Sigmoid colon (tissue), 7 donors: ENCODE data around the gene FBXL4. TPM values are rescaled to one million over a fixed set of nuclear protein-coding genes. Genes with fewer than 3 reads are reported as not detected.

ENCODE experiments used
- DNase-seq: peaks from one replicate; pipeline ENCODE4 v3.0.0-alpha.2; 2019
- H3K27ac ChIP-seq, 4 donors: fragments of 200-600 bp; sonication (generic); one replicate each; pipeline ENCODE4 v1.5.1; 2016 to 2019; ENCODE audit warnings: mild to moderate bottlenecking in 1 of 4
- H3K27me3 ChIP-seq, 3 donors: fragments of 200-600 bp; sonication (generic); one replicate each; pipeline ENCODE4 v1.5.1; 2019; ENCODE audit warnings: mild to moderate bottlenecking in 1 of 3
- H3K36me3 ChIP-seq, 4 donors: fragments of 200-600 bp; sonication (generic); one replicate each; pipeline ENCODE4 v1.5.1; 2016 to 2019
- H3K4me1 ChIP-seq, 4 donors: fragments of 200-600 bp; sonication (generic); one replicate each; pipeline ENCODE4 v1.5.1; 2017 to 2019
- H3K4me3 ChIP-seq, 4 donors: fragments of 200-600 bp; sonication (generic); one replicate each; pipeline ENCODE4 v1.5.1; 2017 to 2019; ENCODE audit warnings: mild to moderate bottlenecking in 2 of 4, moderate library complexity in 1 of 4
- H3K9me3 ChIP-seq, 4 donors: fragments of 200-600 bp in 3 of 4; sonication (generic) in 3 of 4; one replicate each; pipeline versions ENCODE4 v1.5.1 to v1.6.1; 2013 to 2019
- EP300 ChIP-seq, 4 donors: sonication (generic); formaldehyde crosslinking; IDR thresholded peaks; one replicate each; pipeline ENCODE4 v1.6.1; 2017; ENCODE audit warnings: antibody characterized with exemption in 4 of 4
- POLR2A ChIP-seq, 2 donors: fragments of 450-650 bp; IDR thresholded peaks; one replicate each; pipeline ENCODE4 v1.6.1; 2016; ENCODE audit warnings: antibody characterized with exemption in 2 of 2, mild to moderate bottlenecking in 2 of 2, moderate library complexity in 2 of 2
- POLR2AphosphoS5 ChIP-seq, 4 donors: sonication (generic); formaldehyde crosslinking; IDR thresholded peaks; one replicate each; pipeline ENCODE4 v1.6.1; 2017; ENCODE audit warnings: antibody characterized with exemption in 4 of 4
- WGBS, 2 donors: extraction: QIAGEN DNeasy Blood & Tissue Kit; methylation state at CpG; one replicate each; pipeline ENCODE4 v1.1.7; 2013; 5-methylcytosine and 5-hydroxymethylcytosine counted together
- intact Hi-C: fragments of 100-400 bp; cut with DNase I; formaldehyde crosslinking; loops from one replicate; pipeline ENCODE4 v1.15.1; 2023
- polyA plus RNA-seq, 3 donors: library from polyadenylated mRNA; stranded (reverse); fragments of 200-250 nt; gene quantifications; one replicate each; pipeline ENCODE4 v1.2.3, GENCODE V29; 2013
- total RNA-seq, 4 donors: library from RNA; depleted of rRNA; stranded (reverse); fragments of >200 nt; gene quantifications; one replicate each; pipeline ENCODE4 v1.1.0, GENCODE V29; 2016
- TF ChIP-seq, protein P1 (sequence below), 4 experiments: fragments of 450-650 bp in 3 of 4; fragments of 200-600 bp in 1 of 4; IDR thresholded peaks; one replicate each; pipeline ENCODE4 v1.5.1; 2016 to 2019; ENCODE audit warnings: antibody characterized with exemption in 4 of 4, mild to moderate bottlenecking in 3 of 4, moderate library complexity in 2 of 4
- donor health status: healthy with polysubstance abuse.
- donor health status: Bipolar disorder and iron deficiency.
- donor health status: healthy.

FBXL4 gene
- total and polyA plus RNA-seq, 7 donors: 2.4 to 31.4 (median 19.1) TPM

DNA sequence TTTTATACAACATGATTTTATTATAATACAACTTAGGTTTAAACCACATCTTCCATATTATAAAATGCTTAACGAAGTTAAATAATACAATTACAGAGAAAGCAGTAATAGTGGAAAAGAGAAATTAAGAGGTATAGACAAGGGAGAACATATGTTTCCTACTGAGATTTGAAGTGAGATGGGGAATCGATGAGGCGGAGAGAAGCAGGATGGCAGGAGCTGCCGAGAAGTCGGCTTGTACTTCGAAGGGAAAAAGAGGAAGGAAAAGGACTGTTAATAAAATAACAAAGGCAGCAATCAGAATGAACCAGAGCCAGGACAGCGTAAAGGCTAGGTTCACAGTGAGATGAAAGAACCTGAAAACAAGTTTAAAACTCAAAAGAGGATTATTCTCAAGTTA, 15.4 kb downstream of the FBXL4 start:
- no peak overlapping the region for H3K27ac ChIP-seq
- 68 to 89% methylated on average over 7 of the region's 7 CpGs for WGBS, 2 donors
- intact Hi-C loops: no loop called here
- TF ChIP-seq, protein P1, sequence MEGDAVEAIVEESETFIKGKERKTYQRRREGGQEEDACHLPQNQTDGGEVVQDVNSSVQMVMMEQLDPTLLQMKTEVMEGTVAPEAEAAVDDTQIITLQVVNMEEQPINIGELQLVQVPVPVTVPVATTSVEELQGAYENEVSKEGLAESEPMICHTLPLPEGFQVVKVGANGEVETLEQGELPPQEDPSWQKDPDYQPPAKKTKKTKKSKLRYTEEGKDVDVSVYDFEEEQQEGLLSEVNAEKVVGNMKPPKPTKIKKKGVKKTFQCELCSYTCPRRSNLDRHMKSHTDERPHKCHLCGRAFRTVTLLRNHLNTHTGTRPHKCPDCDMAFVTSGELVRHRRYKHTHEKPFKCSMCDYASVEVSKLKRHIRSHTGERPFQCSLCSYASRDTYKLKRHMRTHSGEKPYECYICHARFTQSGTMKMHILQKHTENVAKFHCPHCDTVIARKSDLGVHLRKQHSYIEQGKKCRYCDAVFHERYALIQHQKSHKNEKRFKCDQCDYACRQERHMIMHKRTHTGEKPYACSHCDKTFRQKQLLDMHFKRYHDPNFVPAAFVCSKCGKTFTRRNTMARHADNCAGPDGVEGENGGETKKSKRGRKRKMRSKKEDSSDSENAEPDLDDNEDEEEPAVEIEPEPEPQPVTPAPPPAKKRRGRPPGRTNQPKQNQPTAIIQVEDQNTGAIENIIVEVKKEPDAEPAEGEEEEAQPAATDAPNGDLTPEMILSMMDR (IDR thresholded peaks at IDR 0.05): no peak
- TF ChIP-seq EP300 (IDR thresholded peaks at IDR 0.05): no peak
- no peak for TF ChIP-seq POLR2AphosphoS5 (IDR thresholded peaks at IDR 0.05)
- no peak for TF ChIP-seq POLR2A (IDR thresholded peaks at IDR 0.05)
- no peaks in the 10 kb centered on the region for H3K27me3 ChIP-seq
- H3K4me3 ChIP-seq: no peak overlapping the region
- no peaks in the 10 kb centered on the region for H3K36me3 ChIP-seq
- peaks cover 0 to 9% (median 0%) of the 10 kb centered on the region in 4 donors for H3K4me1 ChIP-seq
- no peak for DNase-seq
- no peaks in the 10 kb centered on the region for H3K9me3 ChIP-seq

DNA sequence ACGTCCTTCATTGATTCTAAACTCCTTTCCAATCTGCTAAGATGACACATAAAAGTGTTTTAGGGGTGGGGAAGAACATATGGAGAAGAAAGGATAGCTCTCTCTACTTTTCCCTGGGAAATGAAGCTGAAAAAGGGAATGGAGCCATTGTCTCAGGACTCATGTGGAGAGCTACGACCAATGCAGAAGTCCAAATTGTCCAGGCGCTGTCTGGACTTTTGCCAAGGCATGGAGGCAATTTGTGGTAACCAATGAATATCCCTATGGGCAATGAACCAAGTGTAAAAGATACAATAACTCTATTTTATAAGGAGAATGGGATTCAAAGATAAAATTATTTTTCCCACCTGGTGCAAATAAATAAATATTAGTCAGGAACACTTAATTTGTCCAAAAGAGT, 16.1 kb downstream of the FBXL4 start:
- TF ChIP-seq POLR2A (IDR thresholded peaks at IDR 0.05): no peak
- TF ChIP-seq, protein P1 (IDR thresholded peaks at IDR 0.05): no peak
- no peak for TF ChIP-seq POLR2AphosphoS5 (IDR thresholded peaks at IDR 0.05)
- no peak for TF ChIP-seq EP300 (IDR thresholded peaks at IDR 0.05)
- Histone ChIP-seq H3K4me3 (no peak overlapping the region), H3K36me3 (peaks cover 0 to 2% (median 0%) of the 10 kb centered on the region in 4 donors), H3K27me3 (no peaks in the 10 kb centered on the region), H3K4me1 (peaks cover 0 to 9% (median 0%) of the 10 kb centered on the region in 4 donors), H3K27ac (no peak overlapping the region), H3K9me3 (no peaks in the 10 kb centered on the region)
- 82% methylated on average over 3 of the region's 3 CpGs for WGBS, 2 donors
- no peak for DNase-seq
- intact Hi-C loops: no loop called here

DNA sequence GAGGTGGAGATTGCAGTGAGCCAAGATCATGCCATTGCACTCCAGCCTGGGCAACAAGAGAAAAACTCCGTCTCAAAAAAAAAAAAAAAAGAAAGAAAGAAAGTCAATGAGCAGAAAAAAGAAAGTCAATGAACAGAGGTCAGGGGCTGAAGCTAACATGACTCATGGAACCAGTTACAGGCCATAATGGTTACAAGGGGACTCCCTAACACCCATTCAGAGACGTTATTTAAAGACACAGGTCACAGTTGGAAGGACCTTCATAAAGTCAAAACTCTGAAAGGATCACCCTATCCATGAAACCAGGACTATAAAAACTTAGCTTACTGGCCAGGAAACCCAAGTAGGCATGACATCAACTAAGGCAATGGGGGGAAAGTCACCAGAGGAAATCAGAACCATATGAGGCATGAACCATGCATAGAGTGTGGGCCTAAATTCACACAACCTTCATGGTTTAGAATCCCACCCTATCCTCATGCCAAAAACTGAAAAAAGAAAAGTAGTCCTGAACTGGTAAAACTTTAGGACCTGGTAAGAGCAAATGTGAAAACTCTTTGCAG, 18.2 kb downstream of the FBXL4 start:
- no peak overlapping the region for H3K4me3 ChIP-seq
- no peak overlapping the region for H3K27ac ChIP-seq
- 90 to 92% methylated on average over 2 of the region's 2 CpGs for WGBS, 2 donors
- DNase-seq: no peak
- H3K27me3 ChIP-seq: no peaks in the 10 kb centered on the region
- intact Hi-C loops: no loop called here
- H3K4me1 ChIP-seq: peaks cover 0 to 9% (median 0%) of the 10 kb centered on the region in 4 donors
- no peak for TF ChIP-seq POLR2A (IDR thresholded peaks at IDR 0.05)
- peaks cover 0 to 17% (median 0%) of the 10 kb centered on the region in 4 donors for H3K36me3 ChIP-seq
- H3K9me3 ChIP-seq: no peaks in the 10 kb centered on the region

DNA sequence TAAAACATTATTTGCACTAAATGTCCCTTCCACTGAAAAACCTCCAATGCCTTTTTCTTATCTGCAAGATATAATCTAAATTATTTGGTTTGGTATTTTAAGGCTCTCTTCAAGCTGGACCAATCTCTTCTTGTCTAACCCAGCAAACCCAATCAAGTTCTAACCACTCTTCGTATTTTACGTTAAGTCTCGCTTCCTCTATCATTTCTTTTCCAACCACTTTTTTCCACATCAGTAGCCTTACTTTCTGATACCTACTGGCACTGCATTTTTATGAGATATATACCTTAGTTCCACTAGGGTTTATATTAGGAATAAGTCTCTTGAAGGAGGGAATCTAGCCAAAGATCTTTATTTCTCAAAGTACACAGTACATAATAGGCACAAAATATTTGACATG, 19.1 kb downstream of the FBXL4 start:
- TF ChIP-seq EP300 (IDR thresholded peaks at IDR 0.05) (no peak), POLR2AphosphoS5 (IDR thresholded peaks at IDR 0.05) (no peak), POLR2A (IDR thresholded peaks at IDR 0.05) (no peak)
- TF ChIP-seq, protein P1 (IDR thresholded peaks at IDR 0.05): no peak
- Histone ChIP-seq H3K9me3 (no peaks in the 10 kb centered on the region), H3K4me3 (no peak overlapping the region), H3K27ac (no peak overlapping the region), H3K4me1 (peaks cover 0 to 9% (median 0%) of the 10 kb centered on the region in 4 donors), H3K27me3 (no peaks in the 10 kb centered on the region), H3K36me3 (peaks cover 0 to 17% (median 0%) of the 10 kb centered on the region in 4 donors)
- intact Hi-C loops: no loop called here
- 78 to 93% methylated on average over 3 of the region's 3 CpGs for WGBS, 2 donors
- no peak for DNase-seq

DNA sequence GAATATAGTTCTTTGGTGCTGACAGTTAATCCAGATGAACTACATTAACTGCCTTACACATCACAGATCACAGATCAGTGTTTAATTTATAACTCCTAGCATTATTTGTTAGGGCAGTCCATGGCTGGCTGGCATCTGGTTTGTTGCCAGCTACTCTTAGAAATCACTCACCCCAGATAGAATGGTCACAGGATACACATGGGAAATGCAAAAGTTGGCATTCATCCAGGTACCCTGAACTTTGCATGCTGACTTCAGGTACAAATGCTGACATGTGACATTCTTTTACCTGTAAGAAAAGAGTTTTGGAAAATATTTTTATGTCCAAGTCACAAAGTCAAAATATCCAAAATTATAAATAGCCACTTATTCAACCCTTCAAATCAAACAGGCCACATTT, 20.2 kb downstream of the FBXL4 start:
- peaks cover 0 to 3% (median 0%) of the 10 kb centered on the region in 4 donors for H3K4me1 ChIP-seq
- no peak overlapping the region for H3K4me3 ChIP-seq
- TF ChIP-seq POLR2AphosphoS5 (IDR thresholded peaks at IDR 0.05) (no peak), POLR2A (IDR thresholded peaks at IDR 0.05) (no peak), EP300 (IDR thresholded peaks at IDR 0.05) (no peak)
- TF ChIP-seq, protein P1 (IDR thresholded peaks at IDR 0.05): no peak
- intact Hi-C loops: no loop called here
- H3K9me3 ChIP-seq: no peaks in the 10 kb centered on the region
- DNase-seq: no peak
- H3K36me3 ChIP-seq: peaks cover 0 to 17% (median 0%) of the 10 kb centered on the region in 4 donors
- no peak overlapping the region for H3K27ac ChIP-seq
- H3K27me3 ChIP-seq: no peaks in the 10 kb centered on the region
